ENCODE results near the gene PHLDA1. TPM values are rescaled to one million over a fixed set of nuclear protein-coding genes. Genes with fewer than 3 reads are reported as not detected.

The PHLDA1 gene
- total RNA-seq, 1 donor from 2014 or later, result 23.6 TPM

GRCh38 chr12:76038176-76038575, 6.6 kb upstream of the PHLDA1 start:
- Mint-ChIP-seq H3K9me3 (no peaks in the 10 kb centered on the region), H3K27ac (no peak overlapping the region), H3K27me3 (ENCODE audit: low read depth) (no peaks in the 10 kb centered on the region), H3K36me3 (no peaks in the 10 kb centered on the region), H3K4me3 (no peak overlapping the region), H3K4me1 (peaks cover 29% of the 10 kb centered on the region)
- no peak for TF ChIP-seq CTCF (IDR thresholded peaks at IDR 0.05; ENCODE audit: unreplicated experiment)
- DNase-seq (ENCODE audit: low spot score in 2 of 2, unreplicated experiment in 2 of 2), result no peak

- no peak overlapping the region for H3K4me3 Mint-ChIP-seq
- H3K36me3 Mint-ChIP-seq, result no peaks in the 10 kb centered on the region
- no peaks in the 10 kb centered on the region for H3K9me3 Mint-ChIP-seq
- peaks cover 36% of the 10 kb centered on the region for H3K4me1 Mint-ChIP-seq
- DNase-seq (ENCODE audit: low spot score in 2 of 2, unreplicated experiment in 2 of 2), result no peak
- peak; percentile 75 for TF ChIP-seq CTCF (IDR thresholded peaks at IDR 0.05; ENCODE audit: unreplicated experiment)
- no peaks in the 10 kb centered on the region for H3K27me3 Mint-ChIP-seq (ENCODE audit: low read depth)
- no peak overlapping the region for H3K27ac Mint-ChIP-seq
These were observed 5.8 kb upstream of the PHLDA1 start for GRCh38 chr12:76037130-76038103.

DNA sequence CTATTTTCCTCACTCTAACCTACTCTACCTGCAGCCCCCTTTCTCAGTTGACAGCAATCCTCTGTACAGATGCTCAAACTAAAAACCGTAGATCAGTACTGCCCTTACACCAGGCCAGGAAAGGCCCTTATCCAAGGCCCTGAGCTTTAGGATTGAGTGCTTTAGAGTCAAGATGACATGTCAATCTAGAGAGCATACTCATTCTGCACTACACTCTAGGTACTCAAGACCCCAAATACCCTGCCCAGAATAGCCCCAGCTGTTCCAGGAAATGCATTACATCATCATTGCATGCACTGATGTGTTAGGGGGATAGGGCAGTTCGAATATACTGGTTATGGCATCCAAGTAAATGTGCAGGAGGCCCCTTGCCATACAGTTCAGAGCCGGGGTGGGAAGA, 3.5 kb upstream of the PHLDA1 start:
- Mint-ChIP-seq H3K4me1 (peaks cover 38% of the 10 kb centered on the region), H3K36me3 (no peaks in the 10 kb centered on the region), H3K4me3 (no peak overlapping the region), H3K9me3 (no peaks in the 10 kb centered on the region), H3K27ac (peak overlapping the region; percentile 70), H3K27me3 (ENCODE audit: low read depth) (no peaks in the 10 kb centered on the region)
- no peak for DNase-seq (ENCODE audit: low spot score in 2 of 2, unreplicated experiment in 2 of 2)
- TF ChIP-seq CTCF (IDR thresholded peaks at IDR 0.05; ENCODE audit: unreplicated experiment), result no peak

DNA sequence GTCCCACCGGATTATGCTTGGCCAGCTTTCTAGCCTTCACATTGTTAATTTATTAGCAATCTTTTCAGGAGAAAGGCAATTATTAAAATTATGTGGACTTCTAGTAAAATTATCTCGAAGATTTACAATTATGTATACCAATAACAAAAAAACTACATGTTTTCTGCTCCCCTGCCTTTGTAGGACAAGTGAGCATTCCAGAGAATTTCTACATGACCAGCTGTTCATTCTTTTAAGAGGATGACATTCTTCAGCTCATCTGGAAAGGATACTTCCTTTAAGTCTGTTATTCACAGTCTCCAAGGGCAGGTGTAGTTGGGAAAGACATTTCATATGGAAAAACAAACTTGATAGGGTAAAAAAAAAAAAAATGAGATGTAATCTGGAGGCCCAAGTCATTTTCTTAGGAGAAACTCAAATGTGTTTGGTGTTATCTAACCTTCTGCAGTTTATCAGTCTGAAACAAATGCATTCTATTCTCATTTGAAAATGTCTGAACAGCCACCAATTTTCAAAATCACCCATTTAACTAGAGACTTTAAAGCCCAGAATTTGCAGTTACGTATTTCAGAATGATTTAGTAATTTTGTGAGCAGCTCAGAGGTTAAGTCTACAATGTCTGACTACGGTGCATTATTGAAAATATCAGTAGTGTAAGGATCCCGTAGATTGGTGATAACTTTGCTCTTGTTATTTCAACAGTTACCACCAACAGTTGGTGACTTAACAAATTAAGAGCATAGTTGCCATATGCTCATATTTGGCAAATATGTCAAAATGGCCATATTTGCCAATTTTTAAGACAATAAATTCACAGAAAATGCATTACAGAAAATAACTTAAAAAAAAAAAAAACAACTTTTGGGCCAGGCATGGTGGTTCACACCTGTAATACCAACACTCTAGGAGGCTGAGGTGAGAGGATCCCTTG, 1.8 kb upstream of the PHLDA1 start:
- no peaks in the 10 kb centered on the region for H3K9me3 Mint-ChIP-seq
- H3K4me3 Mint-ChIP-seq, result peak overlapping the region; percentile 94
- no peaks in the 10 kb centered on the region for H3K27me3 Mint-ChIP-seq (ENCODE audit: low read depth)
- peak overlapping the region; percentile 96 for H3K27ac Mint-ChIP-seq
- peaks cover 47% of the 10 kb centered on the region for H3K4me1 Mint-ChIP-seq
- no peaks in the 10 kb centered on the region for H3K36me3 Mint-ChIP-seq
- TF ChIP-seq CTCF (IDR thresholded peaks at IDR 0.05; ENCODE audit: unreplicated experiment), result no peak
- no peak for DNase-seq (ENCODE audit: low spot score in 2 of 2, unreplicated experiment in 2 of 2)

- peaks cover 43% of the 10 kb centered on the region for H3K4me1 Mint-ChIP-seq
- DNase-seq (ENCODE audit: low spot score in 2 of 2, unreplicated experiment in 2 of 2), result no peak
- peak overlapping the region; percentile 96 for H3K27ac Mint-ChIP-seq
- H3K36me3 Mint-ChIP-seq, result no peaks in the 10 kb centered on the region
- H3K27me3 Mint-ChIP-seq (ENCODE audit: low read depth), result no peaks in the 10 kb centered on the region
- no peak for TF ChIP-seq CTCF (IDR thresholded peaks at IDR 0.05; ENCODE audit: unreplicated experiment)
- no peaks in the 10 kb centered on the region for H3K9me3 Mint-ChIP-seq
- peak overlapping the region; percentile 94 for H3K4me3 Mint-ChIP-seq
These were observed 736 bp upstream of the PHLDA1 start for GRCh38 chr12:76032043-76032981.

All from mesothelial cell of epicardium (in vitro differentiated cells).